IMR-90 (cell line): ENCODE data around the gene MGAT1. TPM values are rescaled to one million over a fixed set of nuclear protein-coding genes. Genes with fewer than 3 reads are reported as not detected.

ENCODE experiments used
- ATAC-seq: fragments of 200-7000 bp; cut with Tn5 transposase; 2 replicates; pipeline ENCODE4 v1.9.1; 2020; ENCODE audit warnings: low read depth, mild to moderate bottlenecking, moderate library complexity
- BruUV-seq: library from RNA; stranded (reverse); fragments of 400-500 nt; replicated peaks from 2 replicates; lab custom pipeline; 2021; lab: Mats Ljungman, UMichigan
- CTCF ChIA-PET: fragments of 300-600 bp; formaldehyde crosslinking; extraction: SDS; loops from one replicate; lab custom pipeline; 2021; ENCODE audit warnings: antibody characterized with exemption; lab: Yijun Ruan, JAX
- POLR2A ChIA-PET: fragments of 300-600 bp; sonication (Branson Sonifier 250); formaldehyde crosslinking; loops from one replicate; lab custom pipeline; 2022; ENCODE audit warnings: antibody characterized with exemption; ENCODE audit not compliant: unreplicated experiment; lab: Charles Lee
- DNase-seq: peaks from one replicate; pipeline ENCODE4 v3.0.0; 2013
- H2AFZ ChIP-seq: replicated peaks from 2 replicates; pipeline ENCODE3; 2013; ENCODE audit warnings: low read length, mild to moderate bottlenecking; ENCODE audit not compliant: poor library complexity
- H2AK5ac ChIP-seq: 2 replicates; pipeline ENCODE4 v1.6.1; 2013; ENCODE audit warnings: low read depth, low read length, inconsistent platforms
- H2AK9ac ChIP-seq: replicated peaks from 2 replicates; pipeline ENCODE3; 2013; ENCODE audit warnings: mild to moderate bottlenecking, low read depth, low read length, moderate library complexity; ENCODE audit not compliant: poor library complexity
- H2BK120ac ChIP-seq: 2 replicates; pipeline ENCODE4 v1.6.1; 2013; ENCODE audit warnings: low read depth, low read length, inconsistent platforms
- H2BK15ac ChIP-seq: 3 replicates; pipeline ENCODE4 v1.6.1; 2013; ENCODE audit warnings: low read depth, low read length, inconsistent platforms
- H2BK20ac ChIP-seq: 2 replicates; pipeline ENCODE4 v1.6.1; 2013; ENCODE audit warnings: low read depth, mild to moderate bottlenecking, inconsistent platforms, low read length, moderate library complexity
- H2BK5ac ChIP-seq: 2 replicates; pipeline ENCODE4 v1.6.1; 2013; ENCODE audit warnings: mild to moderate bottlenecking, low read depth, low read length, inconsistent platforms; ENCODE audit not compliant: poor library complexity, severe bottlenecking
- H3K14ac ChIP-seq: replicated peaks from 2 replicates; pipeline ENCODE4 v1.6.1; 2013; ENCODE audit warnings: low read depth, low read length, inconsistent platforms
- H3K18ac ChIP-seq: 2 replicates; pipeline ENCODE4 v1.6.1; 2013; ENCODE audit warnings: low read depth, low read length, control low read depth
- H3K23ac ChIP-seq: 2 replicates; pipeline ENCODE4 v1.6.1; 2013; ENCODE audit warnings: low read depth, low read length, inconsistent platforms
- H3K27ac ChIP-seq: 2 replicates; pipeline ENCODE4 v1.5.1; 2013; ENCODE audit warnings: mild to moderate bottlenecking, control low read depth, low read length; ENCODE audit not compliant: insufficient read depth
- H3K27me3 ChIP-seq: 2 replicates; pipeline ENCODE4 v1.6.1; 2013; ENCODE audit warnings: low read length; ENCODE audit not compliant: control insufficient read depth, insufficient read depth
- H3K36me3 ChIP-seq: 2 replicates; pipeline ENCODE4 v1.6.1; 2013; ENCODE audit warnings: low read length, mixed read lengths; ENCODE audit not compliant: control insufficient read depth, insufficient read depth
- H3K4ac ChIP-seq: 2 replicates; pipeline ENCODE4 v1.6.1; 2013; ENCODE audit warnings: low read depth, low read length, inconsistent platforms
- H3K4me1 ChIP-seq: 2 replicates; pipeline ENCODE4 v1.6.1; 2013; ENCODE audit warnings: low read length, mixed read lengths; ENCODE audit not compliant: control insufficient read depth, insufficient read depth
- H3K4me2 ChIP-seq: 2 replicates; pipeline ENCODE4 v1.6.1; 2013; ENCODE audit warnings: low read depth, mild to moderate bottlenecking, control low read depth, low read length, moderate library complexity
- H3K4me3 ChIP-seq: 2 replicates; pipeline ENCODE4 v1.5.1; 2013; ENCODE audit warnings: low read depth, mild to moderate bottlenecking, control low read depth, low read length, moderate library complexity; ENCODE audit not compliant: insufficient read depth
- H3K56ac ChIP-seq: 2 replicates; pipeline ENCODE4 v1.6.1; 2013; ENCODE audit warnings: low read length, inconsistent platforms; ENCODE audit not compliant: insufficient read depth; ENCODE audit errors: extremely low read depth
- H3K79me1 ChIP-seq, 2 experiments: 2 replicates each; pipeline ENCODE4 v1.6.1; 2013; ENCODE audit warnings: low read length in 2 of 2, inconsistent platforms in 1 of 2, low read depth in 1 of 2
- H3K9ac ChIP-seq: 2 replicates; pipeline ENCODE4 v1.6.1; 2013; ENCODE audit warnings: low read depth, low read length, control low read depth
- H3K9me1 ChIP-seq: 2 replicates; pipeline ENCODE4 v1.6.1; 2013; ENCODE audit warnings: low read length, inconsistent platforms; ENCODE audit not compliant: insufficient read depth
- H3K9me3 ChIP-seq: 2 replicates; pipeline ENCODE4 v1.6.1; 2013; ENCODE audit warnings: low read length; ENCODE audit not compliant: control insufficient read depth, insufficient read depth
- H4K20me1 ChIP-seq: 2 replicates; pipeline ENCODE4 v1.6.1; 2013; ENCODE audit warnings: low read length, inconsistent platforms; ENCODE audit not compliant: insufficient read depth
- H4K5ac ChIP-seq: 2 replicates; pipeline ENCODE4 v1.6.1; 2013; ENCODE audit warnings: mild to moderate bottlenecking, low read depth, low read length, control low read depth
- H4K8ac ChIP-seq, 2 experiments: 2 replicates each; pipeline ENCODE4 v1.6.1; 2013; ENCODE audit warnings: low read depth in 2 of 2, low read length in 2 of 2, control low read depth in 1 of 2, inconsistent platforms in 1 of 2
- H4K91ac ChIP-seq: 2 replicates; pipeline ENCODE4 v1.6.1; 2013; ENCODE audit warnings: low read depth, low read length, inconsistent platforms; ENCODE audit not compliant: insufficient read depth
- MAZ ChIP-seq: IDR thresholded peaks from 2 replicates; pipeline ENCODE4 v1.6.1; 2012; ENCODE audit warnings: low read depth, mild to moderate bottlenecking, low read length, improper control_type of control experiment, moderate library complexity, borderline replicate concordance
- MXI1 ChIP-seq: IDR thresholded peaks from 2 replicates; pipeline ENCODE4 v1.6.1; 2012; ENCODE audit warnings: low read depth, mild to moderate bottlenecking, low read length, moderate library complexity, borderline replicate concordance
- POLR2A ChIP-seq: IDR thresholded peaks from 2 replicates; pipeline ENCODE4 v1.6.1; 2012; ENCODE audit warnings: mild to moderate bottlenecking, low read depth, low read length
- RFX5 ChIP-seq: IDR thresholded peaks from 2 replicates; pipeline ENCODE4 v1.8.0; 2012; ENCODE audit warnings: low read depth, mild to moderate bottlenecking, low read length, moderate library complexity
- WGBS, 2 experiments: methylation state at CpG; one replicate each; pipeline versions ENCODE4 v1.1.5 to v1.1.7; 2013; ENCODE audit warnings: missing lambda C conversion rate in 2 of 2; ENCODE audit not compliant: insufficient read length in 1 of 2; ENCODE audit errors: extremely low coverage in 2 of 2; 5-methylcytosine and 5-hydroxymethylcytosine counted together
- dilution Hi-C: fragments of 300-500 bp; cut with HindIII; formaldehyde crosslinking; loops from one replicate; pipeline ENCODE4 v1.14.3; 2018; ENCODE audit warnings: low sequenced_read_pairs; ENCODE audit not compliant: unreplicated experiment
- in situ Hi-C: fragments of 300-500 bp; cut with MboI; formaldehyde crosslinking; loops from 3 replicates; pipeline ENCODE4 v1.14.3; 2019; ENCODE audit warnings: low sequenced_read_pairs, inconsistent platforms, mixed read lengths
- intact Hi-C: fragments of 100-400 bp; cut with micrococcal nuclease; formaldehyde crosslinking; loops from 2 replicates; pipeline ENCODE4 v1.10.0; 2022
- polyA plus RNA-seq, 3 experiments: library from polyadenylated mRNA; depleted of rRNA; stranded (reverse); fragments of >200 nt; gene quantifications; 2 replicates each; pipeline ENCODE4 v1.2.3, GENCODE V29; 2012; ENCODE audit warnings: low replicate concordance in 1 of 3
- total RNA-seq: library from RNA; depleted of rRNA; stranded (reverse); fragments of >200 nt; gene quantifications from 2 replicates; pipeline ENCODE4 v1.2.3, GENCODE V29; 2012
- TF ChIP-seq, protein P1 (sequence below): fragments of 150-350 bp; IDR thresholded peaks from 2 replicates; pipeline ENCODE4 v1.6.1; 2016; ENCODE audit warnings: low read depth, mild to moderate bottlenecking, low read length, moderate library complexity, borderline replicate concordance
- TF ChIP-seq, protein P2 (sequence below): fragments of 150-350 bp; IDR thresholded peaks from 2 replicates; pipeline ENCODE4 v1.6.1; 2017; ENCODE audit warnings: mild to moderate bottlenecking, antibody characterized with exemption, low read length, low read depth

The MGAT1 gene
- total and polyA plus RNA-seq, 2 of the 4 experiments (the other 2 are of a cell fraction) = 56.3 to 141 TPM

DNA sequence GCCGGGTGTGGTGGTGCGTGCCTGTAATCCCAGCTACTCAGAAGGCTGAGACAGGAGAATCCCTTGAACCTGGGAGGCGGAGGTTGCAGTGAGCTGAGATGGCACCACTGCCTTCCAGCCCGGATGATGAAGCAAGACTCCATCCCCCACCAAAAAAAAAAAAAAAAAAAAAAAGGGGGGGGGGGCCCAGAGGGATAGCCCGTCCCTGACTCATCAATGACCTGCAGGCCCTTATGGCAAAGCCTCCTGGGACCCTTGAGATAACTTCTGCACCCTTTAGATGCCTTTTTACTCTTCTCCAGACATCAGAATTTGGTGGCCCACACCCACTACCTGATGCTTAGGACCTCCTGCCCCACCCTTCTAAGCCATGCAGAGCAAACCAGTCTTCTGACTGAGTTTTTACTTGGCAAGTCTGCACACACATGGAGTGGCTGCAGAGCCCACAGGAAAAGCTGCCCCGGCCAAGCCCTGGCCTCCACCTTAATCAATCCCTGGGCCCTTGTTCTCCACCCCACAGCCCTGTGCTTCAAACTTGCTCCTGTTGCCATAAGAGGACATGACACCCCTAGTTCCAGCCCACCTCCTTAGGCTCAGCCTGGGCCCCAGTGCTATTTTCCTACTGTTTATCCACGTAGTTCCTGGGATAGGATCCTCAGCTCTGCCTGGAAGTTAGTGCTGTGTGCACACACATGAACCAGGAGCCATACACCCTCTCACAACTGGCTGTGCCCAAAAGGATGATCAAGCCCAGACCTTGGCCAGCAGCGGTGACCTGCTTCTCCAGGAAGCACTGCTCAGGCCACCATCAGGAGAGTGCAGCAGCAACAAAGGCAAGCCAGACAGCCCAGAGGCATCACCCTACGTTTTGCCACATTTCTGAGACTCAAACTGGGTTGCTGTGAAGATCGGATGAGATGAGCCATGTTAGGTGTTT is 5.1 kb downstream of the MGAT1 start:
- TF ChIP-seq, protein P1, sequence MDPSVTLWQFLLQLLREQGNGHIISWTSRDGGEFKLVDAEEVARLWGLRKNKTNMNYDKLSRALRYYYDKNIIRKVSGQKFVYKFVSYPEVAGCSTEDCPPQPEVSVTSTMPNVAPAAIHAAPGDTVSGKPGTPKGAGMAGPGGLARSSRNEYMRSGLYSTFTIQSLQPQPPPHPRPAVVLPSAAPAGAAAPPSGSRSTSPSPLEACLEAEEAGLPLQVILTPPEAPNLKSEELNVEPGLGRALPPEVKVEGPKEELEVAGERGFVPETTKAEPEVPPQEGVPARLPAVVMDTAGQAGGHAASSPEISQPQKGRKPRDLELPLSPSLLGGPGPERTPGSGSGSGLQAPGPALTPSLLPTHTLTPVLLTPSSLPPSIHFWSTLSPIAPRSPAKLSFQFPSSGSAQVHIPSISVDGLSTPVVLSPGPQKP = no peak
- TF ChIP-seq RFX5 = no peak
- TF ChIP-seq MAZ = no peak
- no peak for TF ChIP-seq POLR2A
- TF ChIP-seq, protein P2, sequence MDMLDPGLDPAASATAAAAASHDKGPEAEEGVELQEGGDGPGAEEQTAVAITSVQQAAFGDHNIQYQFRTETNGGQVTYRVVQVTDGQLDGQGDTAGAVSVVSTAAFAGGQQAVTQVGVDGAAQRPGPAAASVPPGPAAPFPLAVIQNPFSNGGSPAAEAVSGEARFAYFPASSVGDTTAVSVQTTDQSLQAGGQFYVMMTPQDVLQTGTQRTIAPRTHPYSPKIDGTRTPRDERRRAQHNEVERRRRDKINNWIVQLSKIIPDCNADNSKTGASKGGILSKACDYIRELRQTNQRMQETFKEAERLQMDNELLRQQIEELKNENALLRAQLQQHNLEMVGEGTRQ = no peak
- TF ChIP-seq MXI1 = no peak
- ATAC-seq (no peak), DNase-seq (no peak)
- ChIA-PET POLR2A (no interaction called here), CTCF (no interaction called here)
- no peak overlapping the region for H2BK120ac ChIP-seq
- no peak overlapping the region for H3K18ac ChIP-seq
- H2AK9ac ChIP-seq = no peak overlapping the region
- peaks cover 91% of the 10 kb centered on the region for H4K20me1 ChIP-seq
- no peak overlapping the region for H2BK15ac ChIP-seq
- H3K9me1 ChIP-seq = peaks cover 45% of the 10 kb centered on the region
- intact Hi-C loops (no loop called here), dilution Hi-C loops (no loop called here), in situ Hi-C loops (no loop called here)
- no peak overlapping the region for H4K5ac ChIP-seq
- H2AFZ ChIP-seq = no peak overlapping the region
- no peak overlapping the region for H3K27ac ChIP-seq
- H2AK5ac ChIP-seq = 0 out of 2 replicates have a peak overlapping the region, but pooled peaks have one; percentile 9
- H3K36me3 ChIP-seq = peaks cover 22% of the 10 kb centered on the region
- BruUV-seq = no TSS peak
- no peak overlapping the region for H4K91ac ChIP-seq
- 0 out of 2 replicates have a peak overlapping the region, but pooled peaks have one; percentile 29 for H3K23ac ChIP-seq
- H3K79me1 ChIP-seq = peaks cover 4 to 62% of the 10 kb centered on the region in 2 experiments
- no peak overlapping the region for H3K4me3 ChIP-seq
- no peak overlapping the region; the same call in 1 of the 2 replicates for H3K14ac ChIP-seq
- WGBS, 2 experiments = 87% methylated on average over 3 of the region's 10 CpGs; no CpG with 5 or more reads in 1 of the 2 experiments
- no peaks in the 10 kb centered on the region for H3K27me3 ChIP-seq
- H2BK20ac ChIP-seq = no peak overlapping the region
- peaks cover 30% of the 10 kb centered on the region for H3K4me1 ChIP-seq
- H3K9me3 ChIP-seq = no peaks in the 10 kb centered on the region
- no peak overlapping the region; the same call in 1 of the 2 replicates for H3K4me2 ChIP-seq
- no peak overlapping the region for H3K56ac ChIP-seq
- 0 out of 2 replicates have a peak overlapping the region, but pooled peaks have one; percentile 4 for H3K4ac ChIP-seq
- no peak overlapping the region for H4K8ac ChIP-seq
- no peak overlapping the region for H3K9ac ChIP-seq
- H2BK5ac ChIP-seq = peak overlapping the region; percentile 53
